ENCODE data around the gene C2orf92.
A peak's percentile ranks its signal among the peaks of the same experiment; 100 is the strongest.
"Not testable (repeated sequence)": the region's sequence is repeated elsewhere in the genome, so short reads cannot be mapped to it uniquely, and the experiment has no call there.

Gene C2orf92

GRCh38 chr2:97664636-97664970, 4.9 kb upstream of the C2orf92 start:
- TF ChIP-seq ZNF70 (CRISPR knock-in tag; IDR thresholded peaks at IDR 0.05) (no peak), ZFP30 (CRISPR knock-in tag; IDR thresholded peaks at IDR 0.05) (no peak), SNAI2 (CRISPR knock-in tag; IDR thresholded peaks at IDR 0.05) (no peak), CSRNP3 (CRISPR knock-in tag; IDR thresholded peaks at IDR 0.05) (no peak), OSR1 (CRISPR knock-in tag; IDR thresholded peaks at IDR 0.05) (no peak), RARB (CRISPR knock-in tag; IDR thresholded peaks at IDR 0.05) (no peak), ZC3H10 (CRISPR knock-in tag; IDR thresholded peaks at IDR 0.05) (no peak), TOX (CRISPR knock-in tag; IDR thresholded peaks at IDR 0.05; ENCODE audit: borderline replicate concordance) (no peak), ARNTL (CRISPR knock-in tag; IDR thresholded peaks at IDR 0.05; ENCODE audit: borderline replicate concordance, low read depth) (no peak), ISL1 (CRISPR knock-in tag; IDR thresholded peaks at IDR 0.05) (no peak), TCF4 (CRISPR knock-in tag; IDR thresholded peaks at IDR 0.05; ENCODE audit: borderline replicate concordance) (no peak), ZNF8 (CRISPR knock-in tag; IDR thresholded peaks at IDR 0.05) (no peak), PPARA (CRISPR knock-in tag; IDR thresholded peaks at IDR 0.05; ENCODE audit: borderline replicate concordance) (no peak), TSHZ2 (CRISPR knock-in tag; IDR thresholded peaks at IDR 0.05) (no peak), POU6F1 (CRISPR knock-in tag; IDR thresholded peaks at IDR 0.05; ENCODE audit: borderline replicate concordance, low read depth) (no peak), GLIS3 (CRISPR knock-in tag; IDR thresholded peaks at IDR 0.05) (no peak), CSDC2 (CRISPR knock-in tag; IDR thresholded peaks at IDR 0.05) (no peak)
- peak; percentile 0; the same call in 1 of the 3 replicates for ATAC-seq

GRCh38 chr2:97670471-97670870, 958 bp downstream of the C2orf92 start:
- TF ChIP-seq BACH2 (CRISPR knock-in tag; IDR thresholded peaks at IDR 0.05; ENCODE audit: borderline replicate concordance) (no peak), CSDC2 (CRISPR knock-in tag; IDR thresholded peaks at IDR 0.05) (no peak), ZNF8 (CRISPR knock-in tag; IDR thresholded peaks at IDR 0.05) (no peak), ZNF565 (CRISPR knock-in tag; conservative IDR thresholded peaks at IDR 0.05; ENCODE audit: low read depth) (no peak), ZNF70 (CRISPR knock-in tag; IDR thresholded peaks at IDR 0.05) (no peak), PATZ1 (CRISPR knock-in tag; IDR thresholded peaks at IDR 0.05; ENCODE audit: borderline replicate concordance) (no peak), SNAI2 (CRISPR knock-in tag; IDR thresholded peaks at IDR 0.05) (no peak), POU6F1 (CRISPR knock-in tag; IDR thresholded peaks at IDR 0.05; ENCODE audit: borderline replicate concordance, low read depth) (no peak), GLIS3 (CRISPR knock-in tag; IDR thresholded peaks at IDR 0.05) (no peak)
- ATAC-seq = no peak

- TF ChIP-seq TOX (CRISPR knock-in tag; IDR thresholded peaks at IDR 0.05; ENCODE audit: borderline replicate concordance) (no peak), PPARA (CRISPR knock-in tag; IDR thresholded peaks at IDR 0.05; ENCODE audit: borderline replicate concordance) (no peak), OSR1 (CRISPR knock-in tag; IDR thresholded peaks at IDR 0.05) (no peak), CSRNP3 (CRISPR knock-in tag; IDR thresholded peaks at IDR 0.05) (no peak), ISL1 (CRISPR knock-in tag; IDR thresholded peaks at IDR 0.05) (no peak), ZFP3 (CRISPR knock-in tag; IDR thresholded peaks at IDR 0.05) (no peak), ZC3H10 (CRISPR knock-in tag; IDR thresholded peaks at IDR 0.05) (no peak)
- ATAC-seq = no peak
Observed at GRCh38 chr2:97671526-97671925, 2.0 kb downstream of the C2orf92 start.

GRCh38 chr2:97672606-97673140, 3.2 kb downstream of the C2orf92 start:
- not testable (repeated sequence) for ATAC-seq
